ENCODE results near the gene UPF1.

- no peak for TF ChIP-seq CTCF (IDR thresholded peaks at IDR 0.05)
- TF ChIP-seq POLR2A (IDR thresholded peaks at IDR 0.05) = no peak
These were observed 42.3 kb upstream of the UPF1 start for GRCh38 chr19:18789422-18789869.

Data from Peyer's patch (tissue), 4 donors.